NCI-H1694 treated with DMSO at 0.1 percent for 48 hours (cell line): ENCODE data around the gene NFATC2.

Experiments
- DNase-seq: peaks from one replicate; lab custom pipeline; 2025; lab: John Stamatoyannopoulos, UW

Gene NFATC2

DNA sequence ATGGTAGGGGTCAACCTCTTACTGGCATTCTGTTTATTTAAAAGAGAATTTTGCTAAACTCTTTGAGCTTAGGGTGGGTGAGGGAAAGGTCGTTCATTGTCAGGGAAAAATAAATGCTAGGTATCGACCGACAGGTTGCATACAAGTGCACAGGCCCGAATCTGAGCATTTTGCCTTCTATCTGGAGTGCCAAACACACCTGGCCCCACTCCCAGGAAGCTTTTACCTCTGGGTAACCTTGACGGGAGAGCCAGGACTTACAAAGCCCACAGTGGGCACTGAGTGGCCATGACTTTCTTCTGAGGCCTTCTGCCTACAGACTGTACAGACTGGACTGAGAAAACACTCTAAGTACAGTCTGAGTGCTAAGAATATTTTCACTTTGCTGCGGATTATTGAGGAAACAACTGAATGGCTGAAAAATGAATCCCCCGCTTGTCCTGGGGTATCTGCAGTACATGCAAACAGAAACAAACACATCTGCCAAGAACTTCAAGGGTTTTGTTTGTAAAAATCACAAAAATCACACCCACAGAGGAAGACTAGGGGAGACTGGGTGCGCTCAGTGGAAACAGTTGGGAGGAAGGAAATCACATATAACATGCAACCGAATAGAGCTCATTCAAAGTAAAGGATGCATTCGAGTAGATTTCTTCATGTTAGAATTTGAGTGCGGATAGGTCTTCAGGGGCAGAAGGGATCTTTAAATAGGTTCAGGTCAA lies 152.8 kb downstream of the NFATC2 start:
- no peak for DNase-seq

- no peak for DNase-seq
Observed at GRCh38 chr20:51388756-51389542, 153.6 kb downstream of the NFATC2 start.

DNA sequence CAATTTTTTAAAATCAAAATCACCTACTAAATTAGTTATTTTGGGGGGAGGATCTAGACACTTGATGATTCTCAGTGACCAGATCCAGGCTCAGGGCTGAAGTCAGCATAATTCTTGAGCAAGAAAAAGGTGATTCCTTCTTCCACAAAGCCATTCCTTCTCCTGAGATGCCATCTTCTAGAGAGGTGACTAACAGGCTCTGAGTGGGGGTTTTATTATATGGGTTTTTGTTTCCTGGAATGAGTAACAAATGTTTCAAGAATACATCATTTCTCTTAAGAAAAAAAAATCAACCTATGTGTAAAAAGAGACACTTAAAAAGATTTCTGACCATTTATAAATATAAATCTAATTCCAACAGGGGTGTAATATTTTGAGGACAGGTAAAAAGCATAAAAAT lies 154.3 kb downstream of the NFATC2 start:
- DNase-seq = no peak

DNA sequence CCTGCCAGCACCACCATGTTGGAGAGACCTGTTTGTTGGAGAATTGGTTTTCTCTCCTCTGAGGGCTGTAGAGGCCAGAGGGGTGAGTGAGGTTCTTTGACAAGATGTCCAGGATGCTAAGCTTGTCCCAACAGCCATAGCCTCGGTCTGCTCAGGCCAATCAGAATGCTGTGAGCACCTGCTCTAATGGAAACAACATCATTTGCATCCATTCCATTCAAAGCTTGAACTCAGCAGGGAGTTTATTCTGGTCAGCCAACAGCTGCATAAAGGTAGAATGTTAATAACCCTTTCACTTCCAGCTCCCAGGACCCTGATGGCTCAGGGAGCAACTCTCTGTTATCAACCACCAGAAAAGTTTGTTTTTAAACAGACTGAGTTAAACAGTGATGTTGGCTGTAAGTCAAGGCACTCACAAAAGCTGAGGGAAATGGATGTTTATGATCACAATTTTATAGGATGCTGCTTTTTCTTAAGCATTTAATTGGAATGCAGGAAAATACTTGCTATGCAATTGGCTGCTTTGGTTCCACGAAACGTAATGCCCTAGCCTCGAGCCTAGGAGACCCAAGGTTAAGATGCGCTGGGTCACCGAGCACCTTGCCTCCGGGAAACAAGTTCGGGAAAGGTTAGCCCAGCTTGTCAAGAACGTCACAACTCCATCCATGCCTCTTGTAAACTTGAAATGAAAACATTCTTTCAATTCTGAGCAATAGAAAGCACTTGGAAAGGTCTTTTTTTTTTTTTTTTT lies 155.2 kb downstream of the NFATC2 start:
- DNase-seq = no peak

DNA sequence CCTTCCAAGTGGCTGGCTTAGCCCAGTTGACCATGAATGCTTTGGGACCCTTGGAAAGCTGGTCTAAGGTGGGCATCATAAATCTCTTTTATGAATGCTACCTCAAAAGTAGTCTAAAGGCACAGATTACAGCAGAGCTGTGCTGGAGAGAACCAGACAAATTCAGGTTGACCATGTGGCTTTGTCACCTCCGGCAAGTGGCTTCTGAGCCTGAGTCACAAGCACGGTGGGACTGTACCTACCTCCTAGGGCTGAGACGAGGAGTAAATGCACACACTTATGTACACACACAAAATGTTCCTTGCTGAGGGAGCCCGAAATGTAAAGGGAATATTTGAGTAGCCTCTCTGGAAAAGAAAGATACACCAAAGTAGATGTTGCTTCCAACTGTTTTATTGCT lies 155.9 kb downstream of the NFATC2 start:
- DNase-seq = no peak

GRCh38 chr20:51385646-51386530 lies 156.6 kb downstream of the NFATC2 start:
- DNase-seq = peak; percentile 1

GRCh38 chr20:51384875-51385274 lies 157.6 kb downstream of the NFATC2 start:
- no peak for DNase-seq

DNA sequence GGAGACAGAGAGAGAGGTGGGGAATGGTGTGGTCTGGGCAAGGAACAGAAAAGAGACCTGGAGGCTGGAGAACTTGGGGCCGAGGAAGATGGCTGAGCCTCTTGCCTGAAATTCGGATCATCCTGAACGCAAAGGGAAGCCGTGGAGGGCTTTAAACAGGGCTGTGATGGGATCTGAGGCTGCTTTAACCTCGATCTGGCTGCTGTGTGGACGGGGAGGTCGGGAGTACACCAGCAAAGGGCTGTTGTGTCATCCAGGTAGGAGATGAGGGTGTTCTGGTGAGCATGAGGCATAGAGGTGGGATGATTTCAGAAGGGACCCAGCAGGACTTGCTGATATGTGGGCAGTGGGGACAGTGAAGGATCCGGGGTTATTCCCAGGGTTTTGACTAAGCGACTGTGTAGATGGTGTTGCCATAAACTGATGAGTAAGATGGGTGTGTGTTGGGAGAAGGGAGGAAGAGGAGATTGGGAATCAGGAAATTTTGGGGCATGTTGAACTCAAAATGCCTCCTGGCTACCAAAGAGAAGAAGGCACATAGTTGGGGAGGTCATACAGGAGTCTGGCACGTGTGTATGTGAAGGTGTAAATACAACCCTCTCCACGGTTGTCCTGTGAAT lies 158.5 kb downstream of the NFATC2 start:
- DNase-seq = no peak

DNA sequence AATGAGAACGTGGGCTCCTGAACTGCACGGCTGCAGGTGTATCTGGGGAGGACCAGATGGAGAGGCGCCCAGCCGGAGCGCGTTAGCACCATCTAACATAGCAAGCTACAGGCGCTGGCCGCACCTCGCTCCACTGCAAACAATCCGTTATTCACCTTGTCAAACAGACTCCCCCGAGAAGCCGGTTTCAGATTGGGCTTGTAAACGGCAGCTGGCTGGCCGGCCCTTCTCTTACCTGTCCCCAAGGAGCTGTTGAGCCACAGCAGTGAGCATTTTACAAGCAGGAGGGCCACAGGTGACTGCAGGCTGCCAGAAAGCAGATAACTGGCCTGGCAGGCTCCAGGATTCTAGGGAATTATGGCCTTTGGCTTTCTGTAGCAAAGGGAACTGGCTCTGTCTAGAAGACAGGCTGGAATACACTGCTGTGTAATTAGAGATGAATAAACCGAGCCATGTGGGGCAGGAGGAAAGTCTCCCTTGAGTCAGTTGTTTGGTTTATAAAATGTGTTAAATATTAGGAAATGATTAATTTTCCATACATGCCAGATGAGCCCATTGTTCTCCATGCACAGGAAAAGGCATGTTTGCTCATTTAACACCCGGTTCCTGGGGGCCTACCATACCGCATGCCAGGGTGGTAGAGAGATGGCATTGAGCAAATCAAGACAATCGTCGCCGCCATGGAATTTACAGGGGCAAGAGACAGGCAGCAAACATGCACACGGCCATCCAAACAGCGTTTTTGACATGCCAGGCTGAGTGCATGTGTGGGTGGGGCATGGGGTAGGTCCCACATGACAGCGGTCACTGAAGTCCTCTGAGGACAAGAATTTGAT lies 159.3 kb downstream of the NFATC2 start:
- DNase-seq = no peak

GRCh38 chr20:51382111-51382985 lies 160.2 kb downstream of the NFATC2 start:
- DNase-seq = no peak

GRCh38 chr20:51381557-51381956 lies 161.0 kb downstream of the NFATC2 start:
- DNase-seq = no peak

DNA sequence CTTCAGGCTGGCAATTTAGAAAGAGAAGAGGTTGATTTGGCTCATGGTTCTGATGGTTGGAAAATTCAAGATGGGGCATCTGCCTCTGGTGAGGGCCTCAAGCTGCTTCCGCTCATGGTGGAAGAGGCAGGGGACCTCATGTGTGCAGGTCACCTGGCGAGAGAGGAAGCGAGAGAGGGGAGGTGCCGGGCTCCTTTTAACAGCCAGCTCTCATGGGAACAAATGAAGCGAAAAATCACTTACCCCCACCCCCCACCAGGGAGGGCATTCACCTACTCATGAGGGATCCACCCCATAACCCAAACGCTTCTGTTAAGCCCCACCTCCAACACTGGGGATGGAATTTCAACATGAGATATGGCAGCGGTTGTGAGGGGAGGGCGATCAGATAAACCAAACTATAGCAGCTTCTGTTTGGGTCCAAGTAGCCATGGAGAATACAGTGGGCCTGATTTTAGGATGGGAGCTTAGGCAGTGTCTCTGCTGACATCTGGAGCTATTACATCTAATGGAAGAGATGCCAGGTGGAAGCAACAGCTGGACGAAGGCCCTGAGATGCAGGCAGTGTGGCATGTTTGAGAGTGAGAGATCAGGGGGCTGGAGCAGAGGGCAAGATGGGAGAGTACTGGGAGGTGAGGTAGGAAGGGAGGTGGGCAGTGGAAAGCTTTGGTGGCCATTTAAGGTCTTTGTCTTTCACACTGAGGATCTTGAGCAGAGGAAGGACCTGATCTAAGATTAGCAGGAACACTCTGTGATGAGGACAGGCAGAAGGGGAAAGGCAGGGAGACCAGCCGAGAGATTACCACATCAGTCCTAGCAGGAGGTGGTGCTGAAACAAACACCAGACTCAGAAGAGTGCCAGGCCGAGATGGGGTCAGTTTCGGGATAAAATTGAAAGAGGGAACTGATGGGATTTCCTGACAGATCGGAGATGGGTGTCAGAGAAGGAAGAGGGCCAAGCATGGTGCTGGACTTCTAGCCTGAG lies 161.8 kb downstream of the NFATC2 start:
- DNase-seq = no peak

- DNase-seq = no peak
Observed at GRCh38 chr20:51379601-51380341, 162.7 kb downstream of the NFATC2 start.

DNA sequence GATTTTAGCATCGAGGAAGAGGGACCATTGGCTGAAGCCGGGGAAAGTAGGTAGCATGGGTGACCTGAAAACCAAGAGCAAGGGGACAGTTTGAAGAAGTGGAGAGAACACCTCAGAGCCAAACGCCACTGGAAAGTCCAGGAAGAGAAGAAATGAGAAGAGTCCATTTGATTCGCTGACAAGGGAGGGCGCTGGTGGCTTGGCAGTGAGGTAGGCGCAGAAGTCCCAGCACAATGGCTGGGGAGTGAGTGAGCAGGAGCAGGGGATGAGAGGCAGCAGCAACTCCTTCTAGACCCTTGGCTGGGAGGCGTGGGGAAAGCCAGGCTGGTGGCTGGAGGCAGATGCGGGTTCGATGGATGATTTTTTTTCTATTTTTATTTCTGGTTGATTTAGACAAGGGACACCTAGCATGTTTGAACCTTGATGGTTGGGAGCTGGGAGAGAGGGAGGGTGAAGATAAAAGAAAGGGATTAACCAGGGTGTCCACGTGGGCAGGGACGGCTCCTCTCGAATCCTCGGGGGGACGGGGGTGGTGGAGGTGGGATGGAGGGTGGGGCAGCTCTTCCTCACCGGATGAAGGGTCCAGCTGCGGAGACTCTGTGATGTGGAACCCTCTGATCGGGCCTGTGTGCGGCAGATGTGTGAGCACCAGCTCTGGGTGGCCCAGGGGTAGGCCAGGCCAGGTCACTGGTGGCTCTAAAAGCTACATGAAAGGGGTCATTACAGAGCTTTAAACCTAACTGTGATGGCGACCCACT lies 164.2 kb downstream of the NFATC2 start:
- DNase-seq = no peak

- DNase-seq = no peak
Observed at GRCh38 chr20:51377132-51377531, 165.4 kb downstream of the NFATC2 start.

GRCh38 chr20:51376111-51376510 lies 166.4 kb downstream of the NFATC2 start:
- no peak for DNase-seq

DNA sequence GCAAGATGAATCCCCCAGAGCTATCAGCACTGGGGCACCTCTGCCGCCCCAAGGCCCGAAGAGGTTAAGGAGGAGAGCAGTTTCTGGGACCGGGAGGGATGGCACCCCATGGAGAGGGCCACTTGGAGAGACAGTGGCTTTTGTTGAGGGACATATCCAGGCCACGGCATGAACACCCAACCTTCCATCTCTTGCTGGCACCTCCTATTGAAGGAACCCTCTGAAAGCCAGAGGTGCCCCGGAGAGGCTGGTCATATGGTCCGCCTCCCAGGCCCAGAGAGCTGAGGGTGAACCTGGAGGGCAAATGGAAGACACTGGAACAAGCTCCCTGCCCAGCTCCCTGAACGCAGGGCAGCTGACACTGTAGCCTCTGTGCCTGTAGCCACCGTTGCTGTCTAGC lies 167.0 kb downstream of the NFATC2 start:
- DNase-seq = no peak
